PFSK-1 (cell line): Measurements from ENCODE around the gene GBE1.

Experiments used
- FOXP2 ChIP-seq: optimal IDR thresholded peaks from 2 replicates; pipeline ENCODE3; 2011; ENCODE audit warnings: borderline replicate concordance, control low read depth, inconsistent platforms; ENCODE audit not compliant: insufficient read depth; ENCODE audit errors: extremely low read length, extremely low read depth
- POLR2AphosphoS5 ChIP-seq: IDR thresholded peaks from 2 replicates; pipeline ENCODE4 v1.6.1; 2012; ENCODE audit warnings: low read depth, mild to moderate bottlenecking, control low read depth, low read length, moderate library complexity
- SIN3A ChIP-seq: IDR thresholded peaks from 2 replicates; pipeline ENCODE4 v1.6.1; 2012; ENCODE audit warnings: mild to moderate bottlenecking, low read length, moderate library complexity, borderline replicate concordance; ENCODE audit not compliant: insufficient read depth
- TF ChIP-seq, protein P1 (sequence below), 2 experiments: IDR thresholded peaks; 2 replicates each; pipeline versions ENCODE4 v1.6.1 to v1.8.0; 2011 to 2012; ENCODE audit warnings: low read depth in 2 of 2, low read length in 2 of 2, control low read depth in 1 of 2, inconsistent platforms in 1 of 2, mild to moderate bottlenecking in 1 of 2, moderate library complexity in 1 of 2; ENCODE audit not compliant: insufficient read depth in 1 of 2

- TF ChIP-seq POLR2AphosphoS5 (no peak), SIN3A (no peak), FOXP2 (no peak)
- TF ChIP-seq, protein P1, sequence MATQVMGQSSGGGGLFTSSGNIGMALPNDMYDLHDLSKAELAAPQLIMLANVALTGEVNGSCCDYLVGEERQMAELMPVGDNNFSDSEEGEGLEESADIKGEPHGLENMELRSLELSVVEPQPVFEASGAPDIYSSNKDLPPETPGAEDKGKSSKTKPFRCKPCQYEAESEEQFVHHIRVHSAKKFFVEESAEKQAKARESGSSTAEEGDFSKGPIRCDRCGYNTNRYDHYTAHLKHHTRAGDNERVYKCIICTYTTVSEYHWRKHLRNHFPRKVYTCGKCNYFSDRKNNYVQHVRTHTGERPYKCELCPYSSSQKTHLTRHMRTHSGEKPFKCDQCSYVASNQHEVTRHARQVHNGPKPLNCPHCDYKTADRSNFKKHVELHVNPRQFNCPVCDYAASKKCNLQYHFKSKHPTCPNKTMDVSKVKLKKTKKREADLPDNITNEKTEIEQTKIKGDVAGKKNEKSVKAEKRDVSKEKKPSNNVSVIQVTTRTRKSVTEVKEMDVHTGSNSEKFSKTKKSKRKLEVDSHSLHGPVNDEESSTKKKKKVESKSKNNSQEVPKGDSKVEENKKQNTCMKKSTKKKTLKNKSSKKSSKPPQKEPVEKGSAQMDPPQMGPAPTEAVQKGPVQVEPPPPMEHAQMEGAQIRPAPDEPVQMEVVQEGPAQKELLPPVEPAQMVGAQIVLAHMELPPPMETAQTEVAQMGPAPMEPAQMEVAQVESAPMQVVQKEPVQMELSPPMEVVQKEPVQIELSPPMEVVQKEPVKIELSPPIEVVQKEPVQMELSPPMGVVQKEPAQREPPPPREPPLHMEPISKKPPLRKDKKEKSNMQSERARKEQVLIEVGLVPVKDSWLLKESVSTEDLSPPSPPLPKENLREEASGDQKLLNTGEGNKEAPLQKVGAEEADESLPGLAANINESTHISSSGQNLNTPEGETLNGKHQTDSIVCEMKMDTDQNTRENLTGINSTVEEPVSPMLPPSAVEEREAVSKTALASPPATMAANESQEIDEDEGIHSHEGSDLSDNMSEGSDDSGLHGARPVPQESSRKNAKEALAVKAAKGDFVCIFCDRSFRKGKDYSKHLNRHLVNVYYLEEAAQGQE (IDR thresholded peaks at IDR 0.05; ENCODE audit: insufficient read depth in 1 of 2, low read depth in 2 of 2, low read length in 2 of 2), result no peak
Measured at GRCh38 chr3:81689617-81690016, 71.8 kb downstream of the GBE1 start.
